ENCODE results near the gene TSC2. TPM values are rescaled to one million over a fixed set of nuclear protein-coding genes. Genes with fewer than 3 reads are reported as not detected.
A peak's percentile ranks its signal among the peaks of the same experiment; 100 is the strongest.

Gene TSC2
- 100 to 1,000 TPM in 1 of 2 donors, 10 to 100 TPM in 1; 70.5 to 121 TPM for total RNA-seq

GRCh38 chr16:2047330-2048115, at the start of gene TSC2, which contains the start of gene NTHL1:
Gene TSC2, plus strand, starts transcription at chr16:2047985. Its CDS starts 631 bp downstream, at chr16:2048616.
Gene NTHL1, minus strand, starts transcription at chr16:2047834. Its CDS starts 11 bp downstream, at chr16:2047823.
- peaks cover 0 to 6% of the 10 kb centered on the region in 2 donors for H3K36me3 Mint-ChIP-seq
- H3K27ac Mint-ChIP-seq: peak within 1 kb of the TSS; percentile 79 to 82
- ATAC-seq (peak; percentile 99), DNase-seq (ENCODE audit: low spot score in 2 of 2) (peak; percentile 96 to 97)
- H3K9me3 Mint-ChIP-seq: no peaks in the 10 kb centered on the region

GRCh38 chr16:1998360-1998835, 49.4 kb upstream of the TSC2 start:
- Mint-ChIP-seq H3K9me3 (no peaks in the 10 kb centered on the region), H3K27ac (no peak overlapping the region), H3K36me3 (peaks cover 0 to 6% of the 10 kb centered on the region in 2 donors)
- DNase-seq (ENCODE audit: low spot score in 2 of 2) (no peak), ATAC-seq (no peak)

- Mint-ChIP-seq H3K9me3 (no peaks in the 10 kb centered on the region), H3K36me3 (peaks cover 0 to 6% of the 10 kb centered on the region in 2 donors), H3K27ac (no peak overlapping the region)
- DNase-seq (ENCODE audit: low spot score in 2 of 2): no peak
- no peak for ATAC-seq
Measured at GRCh38 chr16:1998852-1999801, 48.7 kb upstream of the TSC2 start.

- peaks cover 0 to 6% of the 10 kb centered on the region in 2 donors for H3K36me3 Mint-ChIP-seq
- H3K9me3 Mint-ChIP-seq: no peaks in the 10 kb centered on the region
- H3K27ac Mint-ChIP-seq: no peak overlapping the region
- ATAC-seq (no peak), DNase-seq (ENCODE audit: low spot score in 2 of 2) (no peak)
Measured at GRCh38 chr16:1999866-2000514, 47.8 kb upstream of the TSC2 start.

- ATAC-seq: no peak
- H3K9me3 Mint-ChIP-seq: no peaks in the 10 kb centered on the region
- no peak for DNase-seq (ENCODE audit: low spot score in 2 of 2)
- H3K36me3 Mint-ChIP-seq: peaks cover 0 to 6% of the 10 kb centered on the region in 2 donors
- no peak overlapping the region for H3K27ac Mint-ChIP-seq
Measured at GRCh38 chr16:2001035-2001434, 46.8 kb upstream of the TSC2 start.

- H3K27ac Mint-ChIP-seq: no peak overlapping the region
- ATAC-seq (no peak), DNase-seq (ENCODE audit: low spot score in 2 of 2) (no peak)
- no peaks in the 10 kb centered on the region for H3K9me3 Mint-ChIP-seq
- H3K36me3 Mint-ChIP-seq: peaks cover 0 to 6% of the 10 kb centered on the region in 2 donors
Measured at GRCh38 chr16:2001456-2002355, 46.1 kb upstream of the TSC2 start.

- Mint-ChIP-seq H3K27ac (no peak overlapping the region), H3K36me3 (peaks cover 3 to 8% of the 10 kb centered on the region in 2 donors), H3K9me3 (no peaks in the 10 kb centered on the region)
- ATAC-seq (no peak), DNase-seq (ENCODE audit: low spot score in 2 of 2) (no peak)
Measured at GRCh38 chr16:2002406-2003230, 45.2 kb upstream of the TSC2 start.

- ATAC-seq (no peak), DNase-seq (ENCODE audit: low spot score in 2 of 2) (no peak)
- no peaks in the 10 kb centered on the region for H3K9me3 Mint-ChIP-seq
- no peak overlapping the region for H3K27ac Mint-ChIP-seq
- peaks cover 10 to 11% of the 10 kb centered on the region in 2 donors for H3K36me3 Mint-ChIP-seq
Measured at GRCh38 chr16:2003231-2003826, 44.5 kb upstream of the TSC2 start.

GRCh38 chr16:2003827-2004641, 43.8 kb upstream of the TSC2 start:
- Mint-ChIP-seq H3K9me3 (no peaks in the 10 kb centered on the region), H3K27ac (peak overlapping the region in 1 of 2 donors; percentile 48), H3K36me3 (peaks cover 17% of the 10 kb centered on the region in 2 donors)
- ATAC-seq (peak; percentile 73 to 94), DNase-seq (ENCODE audit: low spot score in 2 of 2) (peak in 1 of 2 donors; percentile 98)

GRCh38 chr16:2004795-2005517, 42.8 kb upstream of the TSC2 start:
- no peak for ATAC-seq
- no peaks in the 10 kb centered on the region for H3K9me3 Mint-ChIP-seq
- H3K27ac Mint-ChIP-seq: peak overlapping the region in 1 of 2 donors; percentile 56
- no peak for DNase-seq (ENCODE audit: low spot score in 2 of 2)
- H3K36me3 Mint-ChIP-seq: peaks cover 17 to 19% of the 10 kb centered on the region in 2 donors

- DNase-seq (ENCODE audit: low spot score in 2 of 2): no peak
- peaks cover 22 to 24% of the 10 kb centered on the region in 2 donors for H3K36me3 Mint-ChIP-seq
- H3K9me3 Mint-ChIP-seq: no peaks in the 10 kb centered on the region
- no peak for ATAC-seq
- H3K27ac Mint-ChIP-seq: peak overlapping the region; percentile 29 to 56
Measured at GRCh38 chr16:2005646-2006045, 42.1 kb upstream of the TSC2 start.

- no peaks in the 10 kb centered on the region for H3K9me3 Mint-ChIP-seq
- no peak overlapping the region for H3K27ac Mint-ChIP-seq
- ATAC-seq (no peak), DNase-seq (ENCODE audit: low spot score in 2 of 2) (no peak)
- H3K36me3 Mint-ChIP-seq: peaks cover 22 to 24% of the 10 kb centered on the region in 2 donors
Measured at GRCh38 chr16:2006317-2006716, 41.5 kb upstream of the TSC2 start.

GRCh38 chr16:2007081-2007836, 40.5 kb upstream of the TSC2 start:
- H3K9me3 Mint-ChIP-seq: no peaks in the 10 kb centered on the region
- DNase-seq (ENCODE audit: low spot score in 2 of 2): no peak
- no peak for ATAC-seq
- H3K36me3 Mint-ChIP-seq: peaks cover 22 to 24% of the 10 kb centered on the region in 2 donors
- H3K27ac Mint-ChIP-seq: peak overlapping the region; percentile 89 to 90

Data from activated naive CD4-positive, alpha-beta T cell treated with anti-CD3 and anti-CD28 coated beads, Interleukin-2, amount 50 U/mL, for 72 hours (primary cell).